Cerebellar nuclear complex (tissue), 1 donor: ENCODE results near the gene TM7SF3.
"Not testable (repeated sequence)": the region's sequence is repeated elsewhere in the genome, so short reads cannot be mapped to it uniquely, and the experiment has no call there.

Source experiments
- DNase-seq, 2 experiments: peaks; one replicate each; lab custom pipeline; 2025; lab: John Stamatoyannopoulos, UW

Gene TM7SF3, protein sequence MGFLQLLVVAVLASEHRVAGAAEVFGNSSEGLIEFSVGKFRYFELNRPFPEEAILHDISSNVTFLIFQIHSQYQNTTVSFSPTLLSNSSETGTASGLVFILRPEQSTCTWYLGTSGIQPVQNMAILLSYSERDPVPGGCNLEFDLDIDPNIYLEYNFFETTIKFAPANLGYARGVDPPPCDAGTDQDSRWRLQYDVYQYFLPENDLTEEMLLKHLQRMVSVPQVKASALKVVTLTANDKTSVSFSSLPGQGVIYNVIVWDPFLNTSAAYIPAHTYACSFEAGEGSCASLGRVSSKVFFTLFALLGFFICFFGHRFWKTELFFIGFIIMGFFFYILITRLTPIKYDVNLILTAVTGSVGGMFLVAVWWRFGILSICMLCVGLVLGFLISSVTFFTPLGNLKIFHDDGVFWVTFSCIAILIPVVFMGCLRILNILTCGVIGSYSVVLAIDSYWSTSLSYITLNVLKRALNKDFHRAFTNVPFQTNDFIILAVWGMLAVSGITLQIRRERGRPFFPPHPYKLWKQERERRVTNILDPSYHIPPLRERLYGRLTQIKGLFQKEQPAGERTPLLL

DNA sequence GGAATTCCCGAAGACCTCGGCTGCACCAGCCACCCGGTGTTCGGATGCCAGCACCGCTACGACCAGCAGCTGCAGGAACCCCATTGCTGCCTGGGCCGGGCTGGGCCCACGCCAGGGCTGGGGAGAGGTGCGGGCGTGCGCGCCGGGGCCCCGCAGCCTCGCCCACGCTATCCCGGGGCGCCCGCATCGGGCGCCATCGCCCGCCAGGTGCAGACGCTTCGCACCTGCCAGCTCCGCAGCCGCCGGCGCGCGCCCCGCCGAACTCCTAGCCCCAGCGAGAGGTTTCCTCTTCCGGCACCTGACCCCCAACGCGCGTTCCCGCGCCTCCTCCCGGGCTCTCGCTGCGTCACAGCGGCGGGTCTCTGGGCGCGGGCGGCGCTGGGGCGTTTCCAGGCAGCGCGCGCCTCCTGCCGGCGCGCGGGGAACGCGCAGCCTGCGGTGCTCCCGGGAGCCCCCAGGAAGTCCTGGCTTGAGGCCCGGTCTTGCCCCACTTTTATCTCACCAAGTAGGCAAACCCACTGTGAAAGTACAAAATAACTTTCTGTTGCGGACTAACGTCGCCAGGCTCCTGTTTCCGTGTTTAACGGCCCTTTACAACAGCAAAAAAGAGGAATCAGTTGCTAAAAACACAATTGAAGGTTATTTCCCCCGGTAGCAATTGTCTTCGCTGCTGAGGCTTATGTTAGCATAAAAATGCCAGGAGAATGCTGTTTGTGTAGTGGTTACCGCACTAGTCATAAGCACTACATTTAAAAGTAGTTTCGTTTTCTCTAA, at the start of gene TM7SF3:
TM7SF3 (minus strand) TSS at position 300 of the 774 bp plus-strand sequence; CDS start at position 84, 216 bp downstream.
- DNase-seq = peak in 1 of 2 experiments; percentile 34

DNA sequence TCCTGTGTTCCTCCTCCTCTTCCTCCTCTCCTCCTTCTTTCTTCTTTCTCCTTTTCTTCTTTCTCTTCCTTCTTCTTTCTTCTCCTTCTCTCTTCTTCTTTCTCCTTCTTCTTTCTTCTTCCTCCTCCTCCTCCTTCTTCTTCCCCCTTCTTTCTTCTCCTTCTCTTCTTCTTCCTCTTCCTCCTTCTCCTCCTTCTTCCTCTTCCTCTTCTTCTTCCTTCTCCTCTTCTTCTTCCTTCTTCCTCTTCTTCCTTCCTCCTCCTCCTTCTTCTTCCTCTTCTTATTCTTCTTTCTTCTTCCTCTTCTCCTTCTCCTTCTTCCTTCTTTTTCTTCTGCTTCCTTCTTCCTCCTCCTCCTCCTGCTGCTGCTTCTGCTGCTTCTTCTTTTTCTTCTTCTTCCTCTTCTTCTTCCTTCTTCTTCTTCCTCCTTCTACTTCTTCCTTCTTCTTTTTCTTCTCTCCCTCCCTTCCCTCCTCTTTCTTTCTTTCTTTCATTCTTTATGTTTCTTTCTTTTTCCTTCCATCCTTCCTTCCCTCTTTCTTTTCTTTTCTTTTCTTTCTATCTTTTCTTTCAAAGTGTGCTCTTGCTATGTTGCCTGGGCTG, 49.2 kb upstream of the TM7SF3 start:
- no peak for DNase-seq

DNA sequence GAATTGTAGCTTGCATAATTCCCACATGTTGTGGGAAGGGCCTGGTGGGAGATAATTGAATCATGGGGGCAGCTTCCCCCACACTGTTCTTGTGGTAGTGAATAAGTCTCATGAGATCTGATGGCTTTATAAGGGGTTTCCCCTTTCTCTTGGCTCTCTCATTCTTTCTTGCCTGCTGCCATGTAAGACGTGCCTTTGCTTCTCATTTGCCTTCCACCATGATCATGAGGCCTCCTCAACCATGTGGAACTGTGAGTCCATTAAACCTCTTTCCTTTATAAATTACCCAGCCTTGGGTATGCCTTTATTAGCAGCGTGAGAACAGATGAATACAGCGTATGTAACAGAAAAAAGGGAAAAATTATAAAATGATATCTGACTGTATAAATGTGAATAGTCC, 47.1 kb upstream of the TM7SF3 start:
- DNase-seq = no peak

DNA sequence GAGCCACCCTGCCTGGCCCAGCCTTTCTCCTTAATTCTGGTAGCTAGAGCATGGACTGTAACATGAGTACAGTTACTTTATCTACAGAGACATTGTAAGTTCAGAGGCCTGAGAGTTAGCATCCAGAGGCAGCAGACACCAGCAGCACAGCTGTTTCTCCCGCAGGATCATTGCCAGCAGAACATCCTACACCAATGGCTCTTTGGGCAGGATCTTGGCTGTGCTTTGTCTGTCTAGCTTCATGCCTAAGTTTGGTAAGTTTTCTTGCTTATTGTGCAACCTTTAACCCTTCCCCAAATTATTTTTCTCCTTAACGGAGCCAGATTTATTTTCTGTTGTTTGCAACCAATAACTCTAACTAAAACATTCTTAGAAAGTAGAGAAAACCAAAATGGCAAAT, 46.6 kb upstream of the TM7SF3 start:
- DNase-seq = no peak

DNA sequence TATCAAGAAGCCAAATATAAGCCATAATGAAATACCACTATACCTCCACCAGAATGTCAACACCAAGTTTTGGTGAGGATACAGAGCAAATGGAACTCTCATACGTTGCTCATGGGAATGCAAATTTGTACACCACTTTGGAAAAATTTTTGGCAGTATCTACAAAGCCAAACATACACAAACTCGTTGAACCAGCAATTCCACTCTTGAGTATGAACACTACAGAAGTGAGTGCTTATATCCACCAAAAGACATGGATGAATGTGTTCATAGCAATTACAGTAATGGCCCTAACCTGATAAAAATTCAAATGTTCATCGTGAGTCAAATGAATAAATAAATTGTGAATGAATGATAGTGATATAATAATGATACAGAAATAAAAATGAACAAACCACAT, 43.4 kb upstream of the TM7SF3 start:
- no peak for DNase-seq

DNA sequence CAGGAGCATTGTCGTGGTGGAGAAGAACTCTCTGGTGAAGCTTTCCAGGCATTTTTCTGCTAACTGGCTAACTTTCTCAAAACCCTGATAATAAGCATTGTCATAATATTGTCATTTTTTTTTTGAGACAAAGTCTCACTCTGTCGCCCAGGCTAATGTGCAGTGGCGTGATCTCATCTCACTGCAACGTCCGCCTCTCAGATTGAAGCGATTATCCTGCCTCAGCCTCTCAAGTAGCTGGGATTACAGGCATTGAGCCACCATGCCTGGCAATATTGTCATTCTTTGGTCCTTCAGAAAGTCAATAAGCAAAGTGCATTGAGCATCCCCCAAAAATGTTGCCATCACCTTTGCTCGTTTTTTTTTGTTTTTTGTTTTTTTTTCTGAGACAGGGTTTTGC, 41.8 kb upstream of the TM7SF3 start:
- no peak for DNase-seq

DNA sequence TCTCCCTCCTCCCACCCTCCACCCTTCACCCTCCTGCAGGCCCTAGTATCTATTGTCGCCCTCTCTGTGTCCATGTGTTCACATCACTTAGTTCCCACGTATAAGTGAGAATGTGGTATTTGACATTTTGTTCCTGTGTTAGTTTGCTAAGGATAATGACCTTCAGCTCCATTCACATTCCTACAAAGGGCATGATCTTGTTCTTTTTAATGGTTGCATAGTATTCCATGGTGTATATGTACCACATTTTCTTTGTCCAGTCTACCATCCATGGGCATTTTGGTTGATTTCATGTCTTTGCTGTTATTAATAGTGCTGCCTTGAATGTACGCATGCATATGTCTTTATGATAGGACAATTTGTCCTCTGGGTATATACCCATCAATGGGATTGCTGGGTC, 38.6 kb upstream of the TM7SF3 start:
- no peak for DNase-seq

DNA sequence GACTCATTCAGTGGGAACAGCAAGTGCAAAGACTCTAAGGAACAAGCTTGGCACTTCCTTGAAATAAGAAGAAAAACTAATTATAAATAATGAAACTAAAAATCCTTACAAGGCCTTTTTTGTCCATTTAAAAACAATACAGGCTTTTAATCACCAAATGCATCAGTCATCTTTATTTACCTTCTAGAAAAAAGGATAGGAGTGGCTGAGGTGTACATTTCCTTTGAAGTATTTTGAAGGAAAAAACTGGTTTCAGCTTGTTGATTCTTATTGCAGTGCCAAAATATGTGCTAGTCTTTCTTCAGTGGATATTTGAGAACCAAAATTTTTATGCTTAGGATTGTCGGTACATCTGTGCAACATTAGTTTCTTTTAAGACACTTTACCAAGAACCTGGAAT, 38.0 kb upstream of the TM7SF3 start:
- no peak for DNase-seq

DNA sequence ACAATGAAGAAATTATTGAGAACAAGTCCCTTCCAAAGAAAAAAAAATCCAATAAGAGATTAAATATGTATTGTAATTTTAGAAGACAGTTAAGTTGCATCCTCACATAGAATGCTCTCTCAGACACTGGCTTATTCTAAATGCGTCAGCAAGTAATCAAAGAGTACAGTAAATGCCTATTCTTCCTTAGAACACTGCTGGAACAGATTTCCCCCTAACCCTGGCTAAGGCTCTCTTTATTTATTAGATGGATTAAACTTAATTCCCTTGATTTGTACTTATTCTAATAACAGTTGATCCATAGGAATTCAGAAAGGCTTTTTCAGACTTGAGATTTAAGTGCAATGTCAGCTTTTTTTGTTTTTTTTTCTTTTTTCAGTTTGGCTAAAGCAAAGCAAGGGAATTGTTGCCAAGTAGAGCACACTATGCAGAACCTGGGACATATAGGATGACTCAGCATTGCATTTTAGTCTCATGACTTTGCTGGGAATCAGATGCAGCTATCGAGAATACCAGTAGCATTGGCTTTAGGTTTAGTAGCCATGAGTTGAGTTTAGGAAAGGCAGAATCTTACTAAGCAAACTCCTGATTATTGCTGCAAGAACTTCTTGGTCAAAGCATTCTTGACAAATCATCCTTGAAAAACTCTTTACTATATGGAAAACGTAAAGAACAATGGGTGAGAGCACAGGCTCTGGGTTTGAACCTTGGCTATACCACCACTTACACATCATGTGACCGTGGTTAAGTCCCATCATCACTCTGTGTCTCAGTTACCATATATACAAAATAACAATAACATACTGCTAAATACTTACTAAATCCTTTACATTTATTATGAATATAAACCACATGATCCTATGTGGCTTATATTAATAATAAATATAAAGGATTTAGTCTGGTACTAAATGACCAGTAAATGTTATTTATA, 34.9 kb upstream of the TM7SF3 start:
- no peak for DNase-seq

DNA sequence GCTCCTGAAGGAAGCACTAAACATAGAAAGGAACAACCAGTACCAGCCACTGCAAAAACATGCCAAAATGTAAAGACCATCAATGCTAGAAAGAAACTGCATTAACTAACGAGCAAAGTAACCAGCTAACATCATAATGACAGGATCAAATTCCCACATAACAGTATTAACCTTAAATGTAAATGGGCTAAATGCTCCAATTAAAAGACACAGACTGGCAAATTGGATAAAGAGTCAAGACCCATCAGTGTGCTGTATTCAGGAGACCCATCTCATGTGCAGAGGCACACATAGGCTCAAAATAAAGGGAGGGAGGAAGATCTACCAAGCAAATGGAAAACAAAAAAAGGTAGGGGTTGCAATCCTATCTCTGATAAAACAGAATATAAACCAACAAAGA, 27.8 kb upstream of the TM7SF3 start:
- DNase-seq = not testable (repeated sequence)

DNA sequence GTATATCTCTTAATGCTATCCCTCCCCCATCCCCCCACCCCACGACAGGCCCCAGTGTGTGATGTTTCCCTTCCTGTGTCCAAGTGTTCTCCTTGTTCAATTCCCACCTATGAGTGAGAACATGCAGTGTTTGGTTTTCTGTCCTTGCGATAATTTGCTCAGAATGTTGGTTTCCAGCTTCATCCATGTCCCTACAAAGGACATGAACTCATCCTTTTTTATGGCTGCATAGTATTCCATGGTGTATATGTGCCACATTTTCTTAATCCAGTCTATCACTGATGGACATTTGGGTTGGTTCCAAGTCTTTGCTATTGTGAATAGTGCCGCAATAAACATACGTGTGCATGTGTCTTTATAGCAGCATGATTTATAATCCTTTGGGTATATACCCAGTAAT, 26.5 kb upstream of the TM7SF3 start:
- DNase-seq = not testable (repeated sequence)

DNA sequence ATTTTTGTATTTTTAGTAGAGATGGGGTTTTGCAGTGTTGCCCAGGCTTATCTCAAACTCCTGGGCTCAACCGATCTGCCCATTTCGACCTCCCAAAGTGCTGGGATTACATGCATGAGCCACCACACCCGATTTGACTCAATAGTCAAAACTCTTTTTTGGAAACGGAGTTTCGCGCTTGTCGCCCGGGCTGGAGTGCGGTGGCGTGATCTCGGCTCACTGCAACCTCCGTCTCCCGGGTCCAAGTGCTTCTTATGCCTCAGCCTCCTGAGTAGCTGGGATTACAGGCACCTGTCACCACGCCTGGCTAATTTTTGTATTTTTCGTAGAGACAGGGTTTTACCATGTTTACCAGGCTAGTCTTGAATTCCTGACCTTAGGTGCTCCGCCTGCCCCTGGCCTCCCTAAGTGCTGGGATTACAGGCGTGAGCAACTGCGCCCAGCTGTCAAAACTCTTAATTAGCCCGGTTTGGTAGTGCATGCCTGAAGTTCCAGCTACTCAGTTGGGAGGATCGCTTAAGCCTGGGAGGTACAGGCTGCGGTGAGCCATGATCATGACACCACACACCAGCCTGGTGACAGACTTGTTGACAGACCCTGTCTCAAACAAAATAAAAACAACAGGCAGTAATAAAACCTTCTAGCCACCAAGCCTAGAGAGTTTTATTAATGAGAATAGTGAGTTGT, 20.6 kb upstream of the TM7SF3 start:
- DNase-seq = no peak

DNA sequence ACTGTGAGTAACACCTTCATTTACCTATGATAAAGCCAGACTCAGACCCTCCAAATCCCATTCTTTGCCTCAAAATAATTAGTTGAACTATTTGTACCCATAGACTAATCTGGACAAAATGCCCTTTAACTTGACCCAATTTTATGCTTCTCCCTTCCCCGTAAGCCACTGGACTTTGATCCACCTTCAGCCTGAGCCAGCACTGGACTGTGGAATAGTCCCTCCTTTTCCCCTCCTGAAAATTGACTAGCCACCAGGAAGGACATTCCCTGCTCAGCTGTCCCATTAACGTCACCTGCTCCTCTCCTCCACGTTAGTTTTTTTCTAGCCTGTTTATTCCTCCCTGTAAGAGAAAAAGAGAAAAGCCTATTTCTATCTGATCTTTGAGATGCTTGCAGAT, 18.5 kb upstream of the TM7SF3 start:
- DNase-seq = no peak

DNA sequence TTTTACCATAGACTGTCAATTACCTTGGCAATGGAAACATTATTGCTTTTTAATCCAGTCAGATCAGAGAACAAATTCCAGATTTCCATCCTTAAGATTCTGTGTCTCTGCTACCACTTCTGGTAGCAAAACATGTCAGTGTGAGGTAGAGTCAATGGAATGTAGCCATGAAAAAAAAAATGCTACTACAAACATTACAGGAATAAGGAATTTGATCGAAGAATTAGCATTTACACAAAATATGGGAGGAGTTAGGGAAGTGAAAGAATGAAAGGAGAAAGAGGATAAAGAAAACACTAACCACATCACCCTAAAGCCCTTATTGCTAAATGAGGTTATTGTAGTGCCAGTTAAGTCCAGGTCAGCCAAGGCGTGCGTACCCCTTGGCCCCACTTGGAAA, 17.3 kb upstream of the TM7SF3 start:
- no peak for DNase-seq

DNA sequence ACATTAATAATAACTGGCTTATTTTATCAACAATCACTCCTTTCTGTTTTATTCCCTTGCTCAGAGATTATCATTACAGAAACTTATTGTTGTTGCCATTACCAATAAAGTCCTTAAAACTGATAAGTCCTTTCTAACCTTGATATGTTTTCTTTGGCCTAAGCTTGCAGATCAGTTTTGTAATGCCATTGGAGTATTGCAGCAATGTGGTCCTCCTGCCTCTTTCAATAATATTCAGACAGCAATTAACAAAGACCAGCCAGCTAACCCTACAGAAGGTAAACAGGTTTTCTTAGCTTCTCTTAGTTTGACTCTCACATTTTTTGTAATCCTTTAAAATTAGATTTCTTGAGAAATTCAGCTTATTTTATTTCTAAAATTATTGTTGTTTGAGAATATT, 12.1 kb upstream of the TM7SF3 start:
- DNase-seq = no peak

DNA sequence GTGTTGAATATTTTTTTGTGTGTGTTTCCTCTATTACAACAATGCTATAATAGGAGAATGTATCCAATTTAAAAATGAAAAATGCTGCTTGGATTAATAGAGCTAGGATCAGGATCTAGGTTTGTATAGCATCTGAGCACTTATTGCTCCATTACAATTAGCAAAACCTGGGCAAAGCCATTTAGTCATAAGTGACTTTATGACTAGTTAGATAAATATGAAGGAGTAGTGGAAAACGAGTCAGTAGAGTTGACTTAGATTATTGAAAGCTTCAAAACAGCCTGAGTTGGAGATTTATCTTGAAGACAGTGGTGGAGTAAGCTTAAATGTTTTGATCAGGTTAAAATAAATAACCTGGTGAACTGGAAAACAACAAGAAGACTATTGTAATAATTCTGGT, 10.9 kb upstream of the TM7SF3 start:
- DNase-seq = no peak

DNA sequence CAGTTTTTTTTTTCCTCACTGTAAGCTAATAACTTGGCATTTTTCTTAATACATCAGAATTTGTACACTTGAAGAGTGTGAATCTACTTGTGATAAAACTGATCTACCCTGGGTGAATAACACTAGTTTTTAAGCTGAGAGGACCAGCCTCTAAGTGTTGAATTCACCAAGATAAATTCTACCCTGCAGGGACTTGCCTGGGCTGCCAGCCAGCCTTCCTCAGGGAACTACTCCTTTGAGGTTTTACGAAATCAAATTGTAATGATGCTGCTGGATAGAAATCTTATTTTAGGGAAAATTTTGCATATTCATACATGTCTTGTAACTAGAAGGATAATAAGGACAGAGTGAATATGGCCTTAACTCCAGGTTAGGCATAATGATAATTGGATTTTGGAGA, 10.1 kb upstream of the TM7SF3 start:
- DNase-seq = no peak

DNA sequence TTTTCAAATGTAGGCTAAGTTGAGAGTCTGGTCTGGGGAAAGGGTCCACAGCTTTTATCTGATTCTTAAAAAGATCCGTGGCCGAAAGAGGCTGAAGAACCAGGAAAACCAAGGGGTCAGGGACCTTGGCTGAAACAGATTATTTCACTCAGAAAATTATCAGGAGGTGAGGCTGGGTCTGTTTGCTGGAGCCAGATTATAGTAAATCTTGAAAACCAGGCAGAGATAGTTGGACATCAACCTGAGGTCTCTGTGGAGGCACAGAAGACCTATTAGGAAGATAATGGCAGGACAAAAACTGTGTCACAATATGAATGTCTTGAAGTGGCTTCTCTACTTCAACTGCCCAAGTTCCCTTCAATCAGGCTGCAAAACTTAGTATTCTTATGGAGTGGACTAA, 6.6 kb upstream of the TM7SF3 start:
- no peak for DNase-seq

DNA sequence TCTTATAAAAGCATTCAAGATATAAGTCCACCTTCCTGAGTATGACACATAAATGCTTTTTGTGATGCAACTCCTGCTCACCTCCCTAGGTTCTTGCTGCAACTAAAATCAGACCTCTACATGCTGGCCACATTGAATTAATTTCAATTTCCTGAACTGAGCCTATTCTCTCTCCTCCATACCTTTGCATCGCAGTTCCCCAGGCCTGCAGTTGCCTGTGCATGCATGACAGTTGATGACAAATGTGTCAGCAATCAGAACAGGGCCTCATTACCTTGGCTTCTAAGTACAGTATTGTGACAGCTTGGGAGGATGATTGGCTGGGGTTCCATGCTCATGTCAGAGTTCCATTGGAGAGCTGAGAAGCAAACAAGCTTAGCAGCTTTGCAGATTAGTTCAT, 3.9 kb upstream of the TM7SF3 start:
- no peak for DNase-seq

DNA sequence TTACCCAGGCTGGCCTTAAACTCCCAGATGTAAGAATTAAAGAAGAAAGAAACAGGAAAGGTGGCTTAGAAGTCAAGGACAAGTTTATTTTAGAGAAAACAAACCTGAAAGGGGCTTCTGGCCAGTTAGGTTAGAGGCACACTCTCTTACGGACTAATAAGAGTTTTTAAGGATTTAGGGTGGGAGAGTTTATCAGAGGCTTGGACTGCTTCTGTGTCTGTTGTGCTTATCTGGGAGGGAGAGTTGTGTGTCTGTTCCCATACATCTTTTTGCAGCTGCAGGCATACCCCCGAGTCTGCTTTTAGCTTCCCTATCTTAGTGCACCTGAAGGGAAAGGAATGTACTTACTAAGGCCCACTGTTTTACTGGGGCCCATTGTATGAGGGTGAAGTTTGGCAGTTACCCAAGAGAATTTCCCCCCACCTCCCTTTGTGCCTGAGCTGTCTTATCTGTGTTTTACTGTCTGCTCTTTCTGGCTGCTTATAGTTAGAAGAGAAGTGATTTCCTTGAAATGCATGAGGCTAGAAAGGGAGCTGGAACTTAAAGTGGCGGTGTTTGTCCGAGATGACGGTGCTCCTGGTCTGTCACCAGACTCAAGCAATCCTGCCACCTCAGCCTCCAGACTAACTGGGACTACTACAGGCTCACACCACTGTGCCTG, 3.1 kb upstream of the TM7SF3 start:
- not testable (repeated sequence) for DNase-seq

DNA sequence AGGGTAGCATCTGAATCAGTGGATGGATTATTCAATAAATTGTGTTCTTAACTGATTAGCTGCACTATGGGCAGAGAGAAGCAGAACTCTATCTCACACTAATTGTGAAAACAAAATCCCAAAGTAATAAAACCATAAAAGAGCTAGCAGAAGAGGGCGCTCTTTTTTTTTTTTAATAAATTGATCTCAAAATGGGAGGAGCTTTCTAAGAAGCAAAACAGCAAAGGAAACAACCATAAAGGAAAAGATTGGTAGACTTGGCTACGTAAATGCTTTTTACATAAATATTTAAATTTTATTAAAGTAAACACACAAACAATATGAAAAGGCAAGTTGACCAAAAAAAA, 1.5 kb upstream of the TM7SF3 start:
- DNase-seq = no peak
